Keratinocyte (primary cell): Measurements from ENCODE around the gene SPG11. TPM values are rescaled to one million over a fixed set of nuclear protein-coding genes. Genes with fewer than 3 reads are reported as not detected.
"Not testable (repeated sequence)": the region's sequence is repeated elsewhere in the genome, so short reads cannot be mapped to it uniquely, and the experiment has no call there.

ENCODE experiments used
- DNase-seq: peaks from one replicate; pipeline ENCODE4 v3.0.0-alpha.2; 2011; ENCODE audit warnings: low read depth, missing footprints, low spot score
- FAIRE-seq: peaks from 2 replicates; lab custom pipeline; 2011; peaks lifted over from hg19 to GRCh38; lab: Jason Lieb, UNC
- H2AFZ ChIP-seq: 2 replicates; pipeline ENCODE4 v1.6.0; 2012; ENCODE audit warnings: low read length, control low read depth, inconsistent platforms; ENCODE audit not compliant: control insufficient read depth
- H3K27ac ChIP-seq: 2 replicates; pipeline ENCODE4 v1.5.1; 2011; ENCODE audit warnings: low read length; ENCODE audit not compliant: control insufficient read depth, insufficient read depth
- H3K27me3 ChIP-seq: 3 replicates; pipeline ENCODE4 v1.6.0; 2011; ENCODE audit warnings: low read length; ENCODE audit not compliant: control insufficient read depth, insufficient read depth; ENCODE audit errors: extremely low read depth
- H3K36me3 ChIP-seq, 2 experiments: 2 replicates in 1 of 2; 3 replicates in 1 of 2; pipeline ENCODE4 v1.5.1; 2011; ENCODE audit warnings: low read length in 2 of 2, mild to moderate bottlenecking in 1 of 2; ENCODE audit not compliant: control insufficient read depth in 2 of 2, insufficient read depth in 2 of 2; ENCODE audit errors: extremely low read depth in 1 of 2
- H3K4me1 ChIP-seq: 3 replicates; pipeline ENCODE4 v1.5.1; 2011; ENCODE audit warnings: low read length; ENCODE audit not compliant: control insufficient read depth, insufficient read depth; ENCODE audit errors: extremely low read depth
- H3K4me2 ChIP-seq: 3 replicates; pipeline ENCODE4 v1.6.0; 2011; ENCODE audit warnings: low read depth, low read length; ENCODE audit not compliant: control insufficient read depth, insufficient read depth; ENCODE audit errors: extremely low read depth
- H3K4me3 ChIP-seq, 3 experiments: fragments of 200-600 bp in 1 of 3; sonication (generic) in 1 of 3; 2 replicates in 2 of 3; 3 replicates in 1 of 3; pipeline ENCODE4 v1.5.1; 2011 to 2016; ENCODE audit warnings: low read length in 3 of 3, mild to moderate bottlenecking in 3 of 3, control low read depth in 2 of 3, inconsistent platforms in 1 of 3, low read depth in 1 of 3, mixed read lengths in 1 of 3, mixed run types in 1 of 3, moderate library complexity in 1 of 3; ENCODE audit not compliant: control insufficient read depth in 2 of 3, insufficient read depth in 2 of 3; ENCODE audit errors: extremely low read depth in 1 of 3
- H3K79me2 ChIP-seq: 2 replicates; pipeline ENCODE4 v1.6.0; 2012; ENCODE audit warnings: low read length; ENCODE audit not compliant: control insufficient read depth, insufficient read depth
- H3K9ac ChIP-seq: 3 replicates; pipeline ENCODE4 v1.6.0; 2011; ENCODE audit warnings: low read length; ENCODE audit not compliant: control insufficient read depth, insufficient read depth; ENCODE audit errors: extremely low read depth
- H3K9me1 ChIP-seq: 3 replicates; pipeline ENCODE4 v1.6.0; 2011; ENCODE audit warnings: low read length; ENCODE audit not compliant: control insufficient read depth, insufficient read depth; ENCODE audit errors: extremely low read depth
- H3K9me3 ChIP-seq: 2 replicates; pipeline ENCODE4 v1.5.1; 2012; ENCODE audit warnings: low read depth, low read length; ENCODE audit not compliant: control insufficient read depth
- H4K20me1 ChIP-seq: 3 replicates; pipeline ENCODE4 v1.6.0; 2011; ENCODE audit warnings: low read length; ENCODE audit not compliant: control insufficient read depth, insufficient read depth; ENCODE audit errors: extremely low read depth
- CTCF ChIP-seq, 3 experiments: IDR thresholded peaks in 1 of 3; conservative IDR thresholded peaks in 1 of 3; optimal IDR thresholded peaks in 1 of 3; 2 replicates in 2 of 3; 3 replicates in 1 of 3; pipeline versions ENCODE3 to v1.5.1; 2011; ENCODE audit warnings: low read length in 3 of 3, mild to moderate bottlenecking in 3 of 3, moderate library complexity in 2 of 3, control low read depth in 1 of 3, inconsistent platforms in 1 of 3; ENCODE audit not compliant: insufficient read depth in 2 of 3; ENCODE audit errors: extremely low read depth in 1 of 3
- EZH2 ChIP-seq: IDR thresholded peaks from one replicate; pipeline ENCODE4 v1.6.1; 2012; ENCODE audit warnings: inconsistent platforms, mild to moderate bottlenecking, low read length, moderate library complexity
- dilution Hi-C: fragments of 300-500 bp; cut with MboI; formaldehyde crosslinking; loops from one replicate; pipeline ENCODE4 v1.7.0; 2020; ENCODE audit warnings: low sequenced_read_pairs; ENCODE audit not compliant: extremely low pct_ligation_motif_present
- polyA plus RNA-seq, 5 experiments: library from polyadenylated mRNA; depleted of rRNA in 3 of 5; stranded (reverse) in 3 of 5; stranded (forward) in 1 of 5; unstranded in 1 of 5; fragments of >200 nt; gene quantifications; 1 replicate in 1 of 5; 2 replicates in 3 of 5; 3 replicates in 1 of 5; pipeline versions ENCODE4 v1.2.1 to v1.2.3, GENCODE V29; 2011 to 2012; ENCODE audit warnings: missing spikeins in 2 of 5, low read depth in 1 of 5, low replicate concordance in 1 of 5

Gene SPG11
- polyA plus RNA-seq, 1 donor (not counting 4 experiments of a cell fraction or from before 2014, with no cell fraction given): 41.5 TPM

DNA sequence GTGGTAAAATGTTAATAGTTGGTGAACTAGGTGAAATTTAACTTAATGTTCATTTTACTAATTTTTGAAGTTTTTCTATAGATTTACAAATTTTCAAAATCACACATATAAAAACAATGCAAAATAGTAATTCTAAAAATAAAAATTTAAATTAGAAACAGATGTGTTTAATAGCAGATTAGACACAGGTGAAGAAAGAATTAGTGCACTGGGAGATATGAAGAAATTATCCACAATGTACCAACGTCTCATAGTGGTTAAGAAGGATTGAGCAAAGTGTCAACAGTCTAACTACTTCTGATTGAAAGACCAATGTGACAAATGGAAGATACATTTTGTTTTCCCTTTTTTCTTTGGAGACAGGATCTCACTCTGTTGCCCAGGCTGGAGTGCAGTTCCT lies 26.5 kb downstream of the SPG11 start:
- H3K9ac ChIP-seq: no peak overlapping the region
- TF ChIP-seq EZH2: no peak
- H4K20me1 ChIP-seq: no peaks in the 10 kb centered on the region
- dilution Hi-C loops: no loop called here
- no peak for DNase-seq
- no peak overlapping the region for H2AFZ ChIP-seq
- H3K79me2 ChIP-seq: peaks cover under 1% of the 10 kb centered on the region
- H3K27me3 ChIP-seq: no peaks in the 10 kb centered on the region
- peaks cover 2 to 4% of the 10 kb centered on the region in 2 experiments for H3K36me3 ChIP-seq
- no peaks in the 10 kb centered on the region for H3K9me1 ChIP-seq
- H3K9me3 ChIP-seq: no peaks in the 10 kb centered on the region
- H3K4me3 ChIP-seq: no peak overlapping the region
- FAIRE-seq: no peak
- H3K27ac ChIP-seq: no peak overlapping the region
- peaks cover 4% of the 10 kb centered on the region for H3K4me1 ChIP-seq
- no peak overlapping the region for H3K4me2 ChIP-seq

GRCh38 chr15:44633603-44634002 lies 29.9 kb downstream of the SPG11 start:
- H2AFZ ChIP-seq: no peak overlapping the region
- H3K9me1 ChIP-seq: no peaks in the 10 kb centered on the region
- H3K4me1 ChIP-seq: peaks cover 4% of the 10 kb centered on the region
- H4K20me1 ChIP-seq: no peaks in the 10 kb centered on the region
- no peaks in the 10 kb centered on the region for H3K79me2 ChIP-seq
- DNase-seq (no peak), FAIRE-seq (no peak)
- H3K27ac ChIP-seq: peak overlapping the region; percentile 87
- H3K9me3 ChIP-seq: no peaks in the 10 kb centered on the region
- H3K4me2 ChIP-seq: no peak overlapping the region
- peak overlapping the region; percentile 14 for H3K9ac ChIP-seq
- TF ChIP-seq CTCF (optimal IDR thresholded peaks at IDR 0.05 in 1 of 3, IDR thresholded peaks at IDR 0.05 in 1 of 3, conservative IDR thresholded peaks at IDR 0.05 in 1 of 3; ENCODE audit: extremely low read depth in 1 of 3, insufficient read depth in 2 of 3, low read length in 3 of 3): no peak
- no peak for TF ChIP-seq EZH2
- H3K27me3 ChIP-seq: no peaks in the 10 kb centered on the region
- H3K4me3 ChIP-seq: no peak overlapping the region
- dilution Hi-C loops: no loop called here
- peaks cover 4 to 11% of the 10 kb centered on the region in 2 experiments for H3K36me3 ChIP-seq

- H3K9ac ChIP-seq, H4K20me1 ChIP-seq, H3K27me3 ChIP-seq, H3K79me2 ChIP-seq, H3K4me3 ChIP-seq, H3K9me1 ChIP-seq, H3K9me3 ChIP-seq, FAIRE-seq, H3K27ac ChIP-seq, H3K4me1 ChIP-seq, H3K4me2 ChIP-seq, H2AFZ ChIP-seq, dilution Hi-C loops, DNase-seq: not testable (repeated sequence)
- H3K36me3 ChIP-seq: peaks cover 6 to 10% of the 10 kb centered on the region in 2 experiments
These were observed 38.2 kb downstream of the SPG11 start for GRCh38 chr15:44625286-44625685.
